Brain microvascular endothelial cell (primary cell): ENCODE measurements around the gene ULK2.

Experiments used
- DNase-seq: peaks from one replicate; pipeline ENCODE4 v3.0.0-alpha.2; 2020
- H3K27ac ChIP-seq: fragments of 250-450 bp; sonication (Bioruptor Pico); 2 replicates; pipeline ENCODE4 v1.5.1; 2020; ENCODE audit warnings: mild to moderate bottlenecking, moderate library complexity
- H3K27me3 ChIP-seq: fragments of 250-450 bp; sonication (Bioruptor Pico); replicated peaks from 2 replicates; pipeline ENCODE4 v1.5.1; 2020; ENCODE audit warnings: mild to moderate bottlenecking
- H3K36me3 ChIP-seq: fragments of 250-450 bp; sonication (Bioruptor Pico); replicated peaks from 2 replicates; pipeline ENCODE4 v1.5.1; 2020; ENCODE audit warnings: mild to moderate bottlenecking
- H3K4me3 ChIP-seq: 2 replicates; pipeline ENCODE4 v1.5.1; 2011; ENCODE audit warnings: low read depth, mild to moderate bottlenecking, control low read depth, low read length, moderate library complexity
- in situ Hi-C: cut with HindIII; loops from 2 replicates; pipeline ENCODE4 v1.10.0; 2017; ENCODE audit warnings: low sequenced_read_pairs, low pct_ligation_motif_present
- TF ChIP-seq, protein P1 (sequence below): IDR thresholded peaks from 2 replicates; pipeline ENCODE4 v1.5.1; 2011; ENCODE audit warnings: low read depth, mild to moderate bottlenecking, moderate library complexity, low read length, control low read depth, inconsistent platforms; ENCODE audit errors: missing control alignments

Gene ULK2

DNA sequence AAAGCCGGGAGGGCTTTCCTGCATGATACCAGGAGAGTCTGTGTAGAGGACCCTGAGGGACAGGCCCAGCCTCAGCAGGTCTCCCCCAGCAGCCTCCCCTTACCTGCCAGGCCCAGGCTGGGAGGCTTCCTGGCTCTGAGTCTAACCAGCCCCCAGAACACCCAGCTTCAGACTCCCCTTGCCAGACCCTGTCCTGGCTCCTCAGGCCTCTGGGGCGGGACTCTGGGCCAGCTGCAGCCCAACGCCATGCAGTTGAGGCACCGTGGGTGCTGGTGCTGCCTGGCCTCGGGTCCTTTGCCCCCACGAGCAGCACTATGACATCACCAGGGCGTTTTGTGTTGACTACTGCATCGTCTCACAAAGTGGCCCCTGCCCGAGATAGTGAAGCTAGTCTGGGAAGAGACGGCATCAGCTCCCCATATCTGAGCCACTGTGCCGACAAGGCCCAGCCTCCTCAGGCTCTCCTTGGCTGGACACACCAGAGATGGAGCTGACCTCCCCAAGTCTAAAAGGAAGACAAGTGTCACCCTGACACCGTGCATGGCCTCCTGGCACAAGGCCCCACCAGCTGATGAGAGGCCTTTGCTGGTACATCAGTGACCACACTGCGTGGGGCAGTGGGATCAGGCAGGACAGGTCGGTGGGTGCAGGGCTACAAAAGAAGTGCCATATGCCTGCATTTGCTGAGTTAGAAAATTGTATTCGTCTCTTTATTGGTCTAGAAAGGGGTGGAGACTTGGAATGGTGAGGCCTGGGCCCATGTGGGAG, 130.2 kb downstream of the ULK2 start:
- TF ChIP-seq, protein P1, sequence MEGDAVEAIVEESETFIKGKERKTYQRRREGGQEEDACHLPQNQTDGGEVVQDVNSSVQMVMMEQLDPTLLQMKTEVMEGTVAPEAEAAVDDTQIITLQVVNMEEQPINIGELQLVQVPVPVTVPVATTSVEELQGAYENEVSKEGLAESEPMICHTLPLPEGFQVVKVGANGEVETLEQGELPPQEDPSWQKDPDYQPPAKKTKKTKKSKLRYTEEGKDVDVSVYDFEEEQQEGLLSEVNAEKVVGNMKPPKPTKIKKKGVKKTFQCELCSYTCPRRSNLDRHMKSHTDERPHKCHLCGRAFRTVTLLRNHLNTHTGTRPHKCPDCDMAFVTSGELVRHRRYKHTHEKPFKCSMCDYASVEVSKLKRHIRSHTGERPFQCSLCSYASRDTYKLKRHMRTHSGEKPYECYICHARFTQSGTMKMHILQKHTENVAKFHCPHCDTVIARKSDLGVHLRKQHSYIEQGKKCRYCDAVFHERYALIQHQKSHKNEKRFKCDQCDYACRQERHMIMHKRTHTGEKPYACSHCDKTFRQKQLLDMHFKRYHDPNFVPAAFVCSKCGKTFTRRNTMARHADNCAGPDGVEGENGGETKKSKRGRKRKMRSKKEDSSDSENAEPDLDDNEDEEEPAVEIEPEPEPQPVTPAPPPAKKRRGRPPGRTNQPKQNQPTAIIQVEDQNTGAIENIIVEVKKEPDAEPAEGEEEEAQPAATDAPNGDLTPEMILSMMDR: no peak
- no peak for DNase-seq
- in situ Hi-C loops: no loop called here
- Histone ChIP-seq H3K27me3 (no peaks in the 10 kb centered on the region), H3K4me3 (no peak overlapping the region), H3K36me3 (no peaks in the 10 kb centered on the region), H3K27ac (no peak overlapping the region)

DNA sequence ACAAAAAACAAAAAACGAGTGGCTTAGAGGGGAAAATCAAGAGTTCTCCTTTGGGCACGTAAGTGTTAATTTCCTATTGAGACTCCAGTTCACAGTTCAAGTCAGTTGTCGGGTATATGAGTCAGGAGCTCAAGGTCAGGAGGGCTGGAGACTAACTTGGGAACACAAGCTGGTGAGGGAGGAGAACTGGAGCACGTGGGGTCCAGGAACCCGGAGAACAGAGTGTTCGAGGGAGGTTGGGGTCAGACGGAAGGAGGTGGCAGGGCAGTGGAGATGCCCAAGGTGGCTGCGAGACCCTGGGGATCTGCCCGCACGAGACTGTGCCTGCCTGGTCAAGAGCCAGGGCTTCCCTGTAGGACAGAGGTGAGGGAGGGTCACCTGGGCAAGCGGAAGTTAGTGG, 131.7 kb downstream of the ULK2 start:
- in situ Hi-C loops: no loop called here
- TF ChIP-seq, protein P1: no peak
- no peak for DNase-seq
- Histone ChIP-seq H3K27me3 (no peaks in the 10 kb centered on the region), H3K27ac (no peak overlapping the region), H3K36me3 (no peaks in the 10 kb centered on the region), H3K4me3 (no peak overlapping the region)

DNA sequence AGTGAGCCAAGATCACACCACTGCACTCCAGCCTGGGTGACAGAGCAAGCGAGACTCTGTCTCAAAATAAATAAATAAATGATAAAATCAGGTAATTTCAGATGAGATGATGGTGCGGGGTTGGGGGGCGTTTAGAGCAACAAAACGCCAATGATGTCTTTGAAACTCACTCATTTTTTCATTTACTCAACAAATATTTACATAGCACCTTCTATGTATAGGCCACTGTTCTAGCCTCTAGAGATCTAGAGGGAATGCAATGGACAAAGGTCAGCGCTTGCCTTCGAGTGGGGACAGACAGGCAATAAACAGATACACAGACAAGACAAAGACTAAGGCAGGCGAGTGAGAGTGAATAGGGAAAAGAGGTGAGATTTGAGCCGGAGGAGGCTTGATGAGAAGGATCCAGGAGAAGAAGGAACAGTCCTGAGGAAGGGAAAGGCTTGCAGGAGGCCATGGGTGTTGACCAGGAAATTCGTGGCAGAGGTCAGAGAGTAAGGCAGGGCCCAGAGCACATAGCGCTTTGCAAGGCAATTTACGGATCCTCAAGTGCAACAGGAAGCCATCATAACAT, 133.7 kb downstream of the ULK2 start:
- Histone ChIP-seq H3K27me3 (no peaks in the 10 kb centered on the region), H3K36me3 (no peaks in the 10 kb centered on the region), H3K27ac (no peak overlapping the region), H3K4me3 (no peak overlapping the region)
- in situ Hi-C loops: no loop called here
- TF ChIP-seq, protein P1: no peak
- no peak for DNase-seq

DNA sequence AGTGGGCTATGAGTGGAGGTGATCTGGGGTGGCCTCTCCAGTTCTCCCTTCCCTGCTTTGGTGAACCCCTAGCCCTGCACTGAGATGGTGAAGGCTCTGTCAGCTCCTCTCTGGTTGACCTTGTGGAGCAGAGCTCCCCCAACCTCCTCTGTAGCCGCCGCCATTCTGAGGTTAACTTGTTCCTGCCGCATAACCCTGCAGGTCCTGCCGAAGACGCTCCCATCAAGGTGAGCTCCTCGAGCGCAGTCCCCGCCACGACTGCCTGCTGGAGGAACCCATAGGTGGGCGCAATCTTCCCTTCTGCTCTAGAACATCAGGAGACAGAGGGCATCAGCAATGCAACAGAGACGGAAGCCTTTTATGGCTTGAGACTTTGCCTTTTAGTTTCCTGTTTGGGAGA, 136.1 kb downstream of the ULK2 start:
- in situ Hi-C loops: no loop called here
- TF ChIP-seq, protein P1: no peak
- Histone ChIP-seq H3K27me3 (no peaks in the 10 kb centered on the region), H3K4me3 (no peak overlapping the region), H3K27ac (no peak overlapping the region), H3K36me3 (no peaks in the 10 kb centered on the region)
- DNase-seq: no peak

DNA sequence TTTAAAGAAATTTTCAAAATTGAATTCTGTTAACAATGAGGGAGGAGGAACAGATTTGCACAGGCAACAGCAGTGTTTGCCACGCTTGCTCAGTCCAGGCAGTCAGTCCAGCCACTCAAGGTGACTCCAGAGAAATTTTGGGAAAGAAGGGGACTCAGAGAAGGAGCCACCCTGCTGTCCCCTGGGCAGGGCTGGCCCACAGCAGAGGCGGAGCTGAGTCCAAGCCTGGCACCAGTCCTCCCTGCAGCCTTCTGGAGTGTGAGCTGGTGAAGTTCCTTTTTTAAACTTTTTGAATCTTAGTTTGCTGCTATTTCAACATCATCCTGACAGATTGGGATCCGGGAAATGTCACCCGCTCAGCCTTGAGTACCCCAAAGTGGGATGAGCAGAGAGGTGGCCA, 136.9 kb downstream of the ULK2 start:
- no peak for DNase-seq
- TF ChIP-seq, protein P1: no peak
- no peaks in the 10 kb centered on the region for H3K36me3 ChIP-seq

DNA sequence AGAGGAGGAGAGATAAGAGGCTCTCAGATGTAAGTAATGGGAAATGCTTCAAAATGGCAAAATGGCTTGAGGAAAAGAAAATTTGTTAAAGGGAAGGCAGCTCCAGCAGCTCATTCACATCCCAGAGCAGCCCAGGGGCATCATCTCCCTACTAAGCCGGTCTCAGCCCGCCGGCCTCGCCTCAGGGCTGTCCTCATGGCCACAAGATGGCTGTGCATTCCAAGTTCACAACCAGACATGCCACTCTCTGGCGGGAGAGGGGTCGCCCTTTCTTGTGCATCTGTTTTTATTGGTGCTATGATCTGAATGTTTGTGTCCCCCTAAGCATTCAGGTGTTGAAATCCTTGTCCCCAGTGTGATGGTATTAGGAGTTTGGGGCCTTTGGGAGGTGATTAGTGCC, 137.8 kb downstream of the ULK2 start:
- Histone ChIP-seq H3K27me3 (no peaks in the 10 kb centered on the region), H3K27ac (no peak overlapping the region), H3K4me3 (no peak overlapping the region), H3K36me3 (no peaks in the 10 kb centered on the region)
- no peak for DNase-seq
- TF ChIP-seq, protein P1: no peak
- in situ Hi-C loops: no loop called here

More for the DNA sequence above, 136.9 kb downstream of the ULK2 start:
- H3K27ac ChIP-seq: no peak overlapping the region
- in situ Hi-C loops: no loop called here
- no peaks in the 10 kb centered on the region for H3K27me3 ChIP-seq
- no peak overlapping the region for H3K4me3 ChIP-seq
